ENCODE measurements around the gene MIS18BP1.

DNA sequence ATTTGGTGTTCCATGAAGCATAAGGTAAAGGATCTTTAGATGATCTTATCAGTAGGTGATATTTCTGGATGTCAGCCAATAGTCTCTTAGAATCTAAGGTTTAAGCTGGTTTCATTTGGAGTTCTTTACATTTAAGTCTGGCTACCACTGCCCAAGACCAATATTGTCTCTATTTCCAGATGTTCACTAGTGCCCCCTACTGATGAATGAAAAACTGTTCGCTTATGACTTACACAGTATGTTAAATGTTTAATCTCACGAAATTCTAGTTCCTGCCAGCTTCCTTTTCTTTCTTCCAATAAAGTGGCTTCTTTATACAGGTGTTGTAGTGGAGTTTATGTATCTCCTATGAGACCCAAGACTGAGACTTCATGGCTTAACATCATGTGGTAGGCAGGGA, 31.8 kb upstream of the MIS18BP1 start:
- TF ChIP-seq GATA3 (IDR thresholded peaks at IDR 0.05; ENCODE audit: low read depth, low read length) (no peak), GATA2 (IDR thresholded peaks at IDR 0.05; ENCODE audit: low read depth, low read length) (no peak)
